IMR-90 (cell line): Measurements from ENCODE around the gene RSF1. TPM values are rescaled to one million over a fixed set of nuclear protein-coding genes. Genes with fewer than 3 reads are reported as not detected.

Experiments used
- ATAC-seq: fragments of 200-7000 bp; cut with Tn5 transposase; 2 replicates; pipeline ENCODE4 v1.9.1; 2020; ENCODE audit warnings: low read depth, mild to moderate bottlenecking, moderate library complexity
- BruUV-seq: library from RNA; stranded (reverse); fragments of 400-500 nt; replicated peaks from 2 replicates; lab custom pipeline; 2021; lab: Mats Ljungman, UMichigan
- CTCF ChIA-PET: fragments of 300-600 bp; formaldehyde crosslinking; extraction: SDS; loops from one replicate; lab custom pipeline; 2021; ENCODE audit warnings: antibody characterized with exemption; lab: Yijun Ruan, JAX
- POLR2A ChIA-PET: fragments of 300-600 bp; sonication (Branson Sonifier 250); formaldehyde crosslinking; loops from one replicate; lab custom pipeline; 2022; ENCODE audit warnings: antibody characterized with exemption; ENCODE audit not compliant: unreplicated experiment; lab: Charles Lee
- DNase-seq: peaks from one replicate; pipeline ENCODE4 v3.0.0; 2013
- H2AFZ ChIP-seq: replicated peaks from 2 replicates; pipeline ENCODE3; 2013; ENCODE audit warnings: low read length, mild to moderate bottlenecking; ENCODE audit not compliant: poor library complexity
- H2AK5ac ChIP-seq: 2 replicates; pipeline ENCODE4 v1.6.1; 2013; ENCODE audit warnings: low read depth, low read length, inconsistent platforms
- H2AK9ac ChIP-seq: replicated peaks from 2 replicates; pipeline ENCODE3; 2013; ENCODE audit warnings: mild to moderate bottlenecking, low read depth, low read length, moderate library complexity; ENCODE audit not compliant: poor library complexity
- H2BK120ac ChIP-seq: 2 replicates; pipeline ENCODE4 v1.6.1; 2013; ENCODE audit warnings: low read depth, low read length, inconsistent platforms
- H2BK15ac ChIP-seq: 3 replicates; pipeline ENCODE4 v1.6.1; 2013; ENCODE audit warnings: low read depth, low read length, inconsistent platforms
- H2BK20ac ChIP-seq: 2 replicates; pipeline ENCODE4 v1.6.1; 2013; ENCODE audit warnings: low read depth, mild to moderate bottlenecking, inconsistent platforms, low read length, moderate library complexity
- H2BK5ac ChIP-seq: 2 replicates; pipeline ENCODE4 v1.6.1; 2013; ENCODE audit warnings: mild to moderate bottlenecking, low read depth, low read length, inconsistent platforms; ENCODE audit not compliant: poor library complexity, severe bottlenecking
- H3K14ac ChIP-seq: replicated peaks from 2 replicates; pipeline ENCODE4 v1.6.1; 2013; ENCODE audit warnings: low read depth, low read length, inconsistent platforms
- H3K18ac ChIP-seq: 2 replicates; pipeline ENCODE4 v1.6.1; 2013; ENCODE audit warnings: low read depth, low read length, control low read depth
- H3K23ac ChIP-seq: 2 replicates; pipeline ENCODE4 v1.6.1; 2013; ENCODE audit warnings: low read depth, low read length, inconsistent platforms
- H3K27ac ChIP-seq: 2 replicates; pipeline ENCODE4 v1.5.1; 2013; ENCODE audit warnings: mild to moderate bottlenecking, control low read depth, low read length; ENCODE audit not compliant: insufficient read depth
- H3K27me3 ChIP-seq: 2 replicates; pipeline ENCODE4 v1.6.1; 2013; ENCODE audit warnings: low read length; ENCODE audit not compliant: control insufficient read depth, insufficient read depth
- H3K36me3 ChIP-seq: 2 replicates; pipeline ENCODE4 v1.6.1; 2013; ENCODE audit warnings: low read length, mixed read lengths; ENCODE audit not compliant: control insufficient read depth, insufficient read depth
- H3K4ac ChIP-seq: 2 replicates; pipeline ENCODE4 v1.6.1; 2013; ENCODE audit warnings: low read depth, low read length, inconsistent platforms
- H3K4me1 ChIP-seq: 2 replicates; pipeline ENCODE4 v1.6.1; 2013; ENCODE audit warnings: low read length, mixed read lengths; ENCODE audit not compliant: control insufficient read depth, insufficient read depth
- H3K4me2 ChIP-seq: 2 replicates; pipeline ENCODE4 v1.6.1; 2013; ENCODE audit warnings: low read depth, mild to moderate bottlenecking, control low read depth, low read length, moderate library complexity
- H3K4me3 ChIP-seq: 2 replicates; pipeline ENCODE4 v1.5.1; 2013; ENCODE audit warnings: low read depth, mild to moderate bottlenecking, control low read depth, low read length, moderate library complexity; ENCODE audit not compliant: insufficient read depth
- H3K56ac ChIP-seq: 2 replicates; pipeline ENCODE4 v1.6.1; 2013; ENCODE audit warnings: low read length, inconsistent platforms; ENCODE audit not compliant: insufficient read depth; ENCODE audit errors: extremely low read depth
- H3K79me1 ChIP-seq, 2 experiments: 2 replicates each; pipeline ENCODE4 v1.6.1; 2013; ENCODE audit warnings: low read length in 2 of 2, inconsistent platforms in 1 of 2, low read depth in 1 of 2
- H3K9ac ChIP-seq: 2 replicates; pipeline ENCODE4 v1.6.1; 2013; ENCODE audit warnings: low read depth, low read length, control low read depth
- H3K9me1 ChIP-seq: 2 replicates; pipeline ENCODE4 v1.6.1; 2013; ENCODE audit warnings: low read length, inconsistent platforms; ENCODE audit not compliant: insufficient read depth
- H3K9me3 ChIP-seq: 2 replicates; pipeline ENCODE4 v1.6.1; 2013; ENCODE audit warnings: low read length; ENCODE audit not compliant: control insufficient read depth, insufficient read depth
- H4K20me1 ChIP-seq: 2 replicates; pipeline ENCODE4 v1.6.1; 2013; ENCODE audit warnings: low read length, inconsistent platforms; ENCODE audit not compliant: insufficient read depth
- H4K5ac ChIP-seq: 2 replicates; pipeline ENCODE4 v1.6.1; 2013; ENCODE audit warnings: mild to moderate bottlenecking, low read depth, low read length, control low read depth
- H4K8ac ChIP-seq, 2 experiments: 2 replicates each; pipeline ENCODE4 v1.6.1; 2013; ENCODE audit warnings: low read depth in 2 of 2, low read length in 2 of 2, control low read depth in 1 of 2, inconsistent platforms in 1 of 2
- H4K91ac ChIP-seq: 2 replicates; pipeline ENCODE4 v1.6.1; 2013; ENCODE audit warnings: low read depth, low read length, inconsistent platforms; ENCODE audit not compliant: insufficient read depth
- BHLHE40 ChIP-seq: fragments of 150-350 bp; IDR thresholded peaks from 2 replicates; pipeline ENCODE4 v1.6.1; 2016; ENCODE audit warnings: mild to moderate bottlenecking, low read depth, low read length
- CHD1 ChIP-seq: IDR thresholded peaks from 2 replicates; pipeline ENCODE4 v1.6.1; 2012; ENCODE audit warnings: low read depth, low read length, improper control_type of control experiment
- MAZ ChIP-seq: IDR thresholded peaks from 2 replicates; pipeline ENCODE4 v1.6.1; 2012; ENCODE audit warnings: low read depth, mild to moderate bottlenecking, low read length, improper control_type of control experiment, moderate library complexity, borderline replicate concordance
- RFX5 ChIP-seq: IDR thresholded peaks from 2 replicates; pipeline ENCODE4 v1.8.0; 2012; ENCODE audit warnings: low read depth, mild to moderate bottlenecking, low read length, moderate library complexity
- WGBS, 2 experiments: methylation state at CpG; one replicate each; pipeline versions ENCODE4 v1.1.5 to v1.1.7; 2013; ENCODE audit warnings: missing lambda C conversion rate in 2 of 2; ENCODE audit not compliant: insufficient read length in 1 of 2; ENCODE audit errors: extremely low coverage in 2 of 2; 5-methylcytosine and 5-hydroxymethylcytosine counted together
- dilution Hi-C: fragments of 300-500 bp; cut with HindIII; formaldehyde crosslinking; loops from one replicate; pipeline ENCODE4 v1.14.3; 2018; ENCODE audit warnings: low sequenced_read_pairs; ENCODE audit not compliant: unreplicated experiment
- in situ Hi-C: fragments of 300-500 bp; cut with MboI; formaldehyde crosslinking; loops from 3 replicates; pipeline ENCODE4 v1.14.3; 2019; ENCODE audit warnings: low sequenced_read_pairs, inconsistent platforms, mixed read lengths
- intact Hi-C: fragments of 100-400 bp; cut with micrococcal nuclease; formaldehyde crosslinking; loops from 2 replicates; pipeline ENCODE4 v1.10.0; 2022
- polyA plus RNA-seq, 3 experiments: library from polyadenylated mRNA; depleted of rRNA; stranded (reverse); fragments of >200 nt; gene quantifications; 2 replicates each; pipeline ENCODE4 v1.2.3, GENCODE V29; 2012; ENCODE audit warnings: low replicate concordance in 1 of 3
- total RNA-seq: library from RNA; depleted of rRNA; stranded (reverse); fragments of >200 nt; gene quantifications from 2 replicates; pipeline ENCODE4 v1.2.3, GENCODE V29; 2012

The RSF1 gene
- total and polyA plus RNA-seq, 2 of the 4 experiments (the other 2 are of a cell fraction): 13.9 to 18.5 TPM

DNA sequence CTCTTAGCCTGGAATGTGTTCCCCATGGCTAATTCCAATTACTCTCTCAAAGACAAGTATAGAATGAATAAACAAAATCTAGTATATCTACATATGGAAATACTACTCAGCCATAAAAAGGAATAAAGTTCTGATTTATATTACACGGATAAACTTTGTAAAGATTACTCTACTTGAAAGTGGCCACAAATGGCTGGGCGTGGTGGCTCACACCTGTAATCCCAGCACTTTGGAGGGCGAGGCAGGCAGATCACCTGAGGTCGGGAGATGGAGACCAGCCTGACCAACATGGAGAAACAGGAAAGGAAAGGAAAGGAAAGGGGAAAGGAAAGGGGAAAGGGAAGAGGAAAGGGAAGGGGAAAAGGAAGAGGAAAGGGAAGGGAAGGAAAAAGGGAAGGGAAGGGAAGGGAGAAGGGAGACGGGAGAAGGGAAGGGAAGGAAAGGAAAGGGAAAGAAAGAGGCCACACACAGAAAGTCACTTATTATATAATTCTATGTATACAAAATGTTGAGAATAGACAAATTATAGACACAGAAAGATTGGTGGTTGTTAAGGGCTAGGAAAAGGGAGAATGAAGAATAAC is 92.2 kb downstream of the RSF1 start:
- ChIA-PET CTCF (no interaction called here), POLR2A (no interaction called here)
- no TSS peak for BruUV-seq

More for the DNA sequence above, 92.2 kb downstream of the RSF1 start:
- Histone ChIP-seq H3K36me3 (peaks cover 14% of the 10 kb centered on the region), H2BK20ac (no peak overlapping the region), H3K23ac (no peak overlapping the region), H2AFZ (no peak overlapping the region), H3K27me3 (no peaks in the 10 kb centered on the region), H3K9me3 (peaks cover 14% of the 10 kb centered on the region), H3K18ac (no peak overlapping the region), H3K56ac (no peak overlapping the region), H4K91ac (no peak overlapping the region), H4K5ac (no peak overlapping the region), H2AK5ac (no peak overlapping the region), H3K4me3 (no peak overlapping the region), H4K8ac (no peak overlapping the region), H2AK9ac (no peak overlapping the region), H2BK120ac (no peak overlapping the region), H3K9me1 (no peaks in the 10 kb centered on the region; the same call in 1 of the 2 replicates), H2BK5ac (no peak overlapping the region), H3K4me2 (no peak overlapping the region), H3K14ac (no peak overlapping the region), H3K27ac (no peak overlapping the region), H3K4me1 (no peaks in the 10 kb centered on the region), H2BK15ac (no peak overlapping the region), H3K9ac (no peak overlapping the region), H3K4ac (no peak overlapping the region), H3K79me1 (peaks cover 14 to 19% of the 10 kb centered on the region in 2 experiments), H4K20me1 (peaks cover 8% of the 10 kb centered on the region; the same call in 1 of the 2 replicates)
- no peak for DNase-seq
- TF ChIP-seq BHLHE40 (no peak), MAZ (no peak), RFX5 (no peak), CHD1 (no peak)
- intact Hi-C loops (no loop called here), dilution Hi-C loops (no loop called here), in situ Hi-C loops (no loop called here)
- 100% methylated on average over 1 of the region's 5 CpGs; no CpG with 5 or more reads in 1 of the 2 experiments for WGBS, 2 experiments
- ATAC-seq: no peak
